ENCODE results near the gene TRMT1.

- TF ChIP-seq CTCF (IDR thresholded peaks at IDR 0.05) = no peak
- no peak for TF ChIP-seq POLR2A (IDR thresholded peaks at IDR 0.05)
Measured at GRCh38 chr19:13138916-13139198, 22.3 kb upstream of the TRMT1 start.
